HG02852 (cell line): ENCODE measurements around the gene CERK.
A peak's percentile ranks its signal among the peaks of the same experiment; 100 is the strongest.
"Not testable (repeated sequence)": the region's sequence is repeated elsewhere in the genome, so short reads cannot be mapped to it uniquely, and the experiment has no call there.

Experiments used
- ATAC-seq: cut with Tn5 transposase; IDR thresholded peaks from one replicate; pipeline ENCODE4 v1.9.1; 2021; ENCODE audit warnings: mild to moderate bottlenecking, moderate library complexity; ENCODE audit not compliant: unreplicated experiment

CERK gene, protein sequence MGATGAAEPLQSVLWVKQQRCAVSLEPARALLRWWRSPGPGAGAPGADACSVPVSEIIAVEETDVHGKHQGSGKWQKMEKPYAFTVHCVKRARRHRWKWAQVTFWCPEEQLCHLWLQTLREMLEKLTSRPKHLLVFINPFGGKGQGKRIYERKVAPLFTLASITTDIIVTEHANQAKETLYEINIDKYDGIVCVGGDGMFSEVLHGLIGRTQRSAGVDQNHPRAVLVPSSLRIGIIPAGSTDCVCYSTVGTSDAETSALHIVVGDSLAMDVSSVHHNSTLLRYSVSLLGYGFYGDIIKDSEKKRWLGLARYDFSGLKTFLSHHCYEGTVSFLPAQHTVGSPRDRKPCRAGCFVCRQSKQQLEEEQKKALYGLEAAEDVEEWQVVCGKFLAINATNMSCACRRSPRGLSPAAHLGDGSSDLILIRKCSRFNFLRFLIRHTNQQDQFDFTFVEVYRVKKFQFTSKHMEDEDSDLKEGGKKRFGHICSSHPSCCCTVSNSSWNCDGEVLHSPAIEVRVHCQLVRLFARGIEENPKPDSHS

DNA sequence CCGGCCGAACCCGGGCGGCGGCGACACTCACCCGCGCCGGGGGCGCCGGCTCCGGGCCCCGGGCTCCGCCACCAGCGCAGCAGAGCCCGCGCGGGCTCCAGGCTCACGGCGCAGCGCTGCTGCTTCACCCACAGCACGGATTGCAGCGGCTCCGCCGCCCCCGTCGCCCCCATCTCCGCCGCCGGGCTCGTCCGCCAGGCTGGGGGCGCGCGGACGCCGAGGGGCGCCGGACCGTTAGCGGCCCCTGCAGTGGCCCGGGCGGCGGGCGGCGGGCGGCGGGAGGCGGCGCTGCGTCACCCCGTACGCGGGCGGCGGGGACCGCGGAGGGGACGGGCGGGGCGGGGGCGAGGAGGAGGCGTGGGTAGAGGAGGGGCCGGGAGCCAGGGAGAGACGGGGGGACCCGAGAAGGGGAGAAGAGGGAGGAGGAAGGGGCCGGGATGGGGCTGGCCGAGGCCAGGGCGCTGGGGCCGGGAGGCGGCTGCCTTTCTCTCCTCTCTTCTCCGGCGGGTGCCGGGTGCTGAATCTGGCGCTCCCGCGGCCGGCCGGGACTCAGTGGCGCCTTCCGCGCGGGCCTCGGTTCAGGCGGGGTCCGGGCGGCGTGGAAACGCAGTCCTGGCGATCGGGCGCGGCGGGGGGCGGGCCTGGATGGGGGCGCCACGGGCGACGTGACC lies at the start of gene CERK:
TSS of gene CERK (minus strand) at position 277 of the 671 bp plus-strand sequence. CDS start at position 173, 104 bp downstream.
- ATAC-seq: peak; percentile 34

DNA sequence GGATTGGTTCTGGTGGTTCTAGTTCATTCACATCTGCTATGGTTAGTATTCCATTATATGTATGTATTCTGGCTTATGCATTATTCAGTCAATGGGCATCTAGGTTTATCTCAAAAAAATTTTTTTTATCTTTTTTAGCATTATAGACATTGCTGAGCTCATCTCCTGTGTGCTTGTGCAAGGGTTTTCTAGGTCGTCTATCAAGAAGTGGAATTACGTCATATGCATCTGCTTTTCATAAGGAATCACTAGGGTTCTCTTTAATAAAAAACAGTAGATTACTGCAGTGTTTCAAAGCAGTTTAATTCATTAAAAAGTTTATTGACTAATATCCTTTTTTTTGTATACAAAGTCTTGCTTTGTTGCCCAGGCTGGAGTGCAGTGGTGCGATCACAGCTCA lies 45.7 kb upstream of the CERK start:
- no peak for ATAC-seq

DNA sequence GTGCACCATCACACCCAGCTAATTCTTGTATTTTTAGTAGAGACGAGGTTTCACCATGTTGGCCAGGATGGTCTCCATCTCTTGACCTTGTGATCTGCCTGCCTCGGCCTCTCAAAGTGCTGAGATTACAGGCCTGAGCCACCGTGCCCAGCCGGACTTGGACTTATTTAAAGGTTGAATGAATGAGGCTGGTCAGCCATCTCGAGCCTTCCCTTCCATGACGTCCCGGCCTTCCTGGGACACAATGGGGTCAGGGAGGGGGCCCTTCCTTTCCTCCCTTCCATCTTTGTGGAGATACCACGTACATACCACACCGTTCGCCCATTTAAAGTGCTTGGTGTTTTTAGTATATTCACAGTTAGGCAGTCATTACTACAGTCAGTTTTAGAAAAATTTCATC lies 44.1 kb upstream of the CERK start:
- not testable (repeated sequence) for ATAC-seq

DNA sequence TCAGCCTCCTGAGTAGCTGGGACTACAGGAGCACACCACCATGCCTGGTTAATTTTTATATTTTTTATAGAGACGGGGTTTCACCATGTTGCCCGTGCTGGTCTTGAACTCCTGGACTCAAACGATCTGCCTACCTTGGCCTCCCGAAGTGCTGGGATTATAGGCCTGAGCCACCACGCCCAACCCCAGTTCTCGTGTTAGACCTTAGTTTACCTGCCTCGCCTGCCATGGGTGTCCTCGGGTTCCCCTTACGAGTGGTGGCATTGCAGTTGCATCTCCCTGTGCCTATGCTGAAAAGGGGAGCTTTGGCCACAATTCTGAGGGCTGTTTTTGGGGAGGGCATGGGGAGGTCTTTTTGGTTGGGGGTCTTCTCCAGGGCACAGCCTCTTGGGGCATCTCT lies 43.2 kb upstream of the CERK start:
- ATAC-seq: no peak

DNA sequence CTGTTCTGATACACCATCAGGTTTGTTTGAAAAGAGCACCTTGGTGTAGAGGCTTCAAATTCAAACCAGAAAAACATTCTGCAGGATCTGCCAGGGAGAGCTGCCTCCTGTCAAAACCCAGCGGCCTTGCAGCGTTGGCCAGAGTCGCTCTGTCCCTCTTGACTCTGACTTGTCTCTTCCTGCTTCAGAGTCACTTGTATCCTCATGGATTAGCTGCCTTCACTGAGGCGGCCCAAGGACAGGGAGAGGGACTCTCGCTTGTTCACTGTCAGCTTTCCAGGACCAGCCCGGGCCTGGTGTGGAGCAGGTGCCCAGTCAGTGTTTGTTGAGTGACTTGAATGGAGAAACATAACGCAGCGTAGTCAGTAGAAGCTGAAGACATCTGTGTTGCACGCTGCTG lies 42.4 kb upstream of the CERK start:
- ATAC-seq: no peak

DNA sequence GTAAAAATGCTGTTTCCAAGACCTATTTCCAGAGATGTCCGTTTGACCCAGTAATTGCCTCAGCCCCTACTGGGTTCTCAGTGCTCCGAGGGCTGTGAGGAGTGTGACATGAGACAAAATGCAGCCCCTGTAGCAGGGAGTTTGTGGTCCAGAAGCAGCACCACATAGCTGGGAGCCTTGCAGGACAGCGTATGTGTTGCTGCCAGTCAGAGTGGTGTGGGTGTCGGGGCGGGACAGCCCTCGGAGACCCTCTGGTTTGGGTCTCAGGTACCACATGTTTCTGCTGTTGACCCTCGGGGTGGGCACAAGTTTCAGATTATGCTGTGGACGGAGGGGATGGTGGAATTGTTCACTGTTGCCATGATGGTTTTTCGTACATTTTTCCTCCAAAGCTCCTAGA lies 41.6 kb upstream of the CERK start:
- ATAC-seq: no peak

DNA sequence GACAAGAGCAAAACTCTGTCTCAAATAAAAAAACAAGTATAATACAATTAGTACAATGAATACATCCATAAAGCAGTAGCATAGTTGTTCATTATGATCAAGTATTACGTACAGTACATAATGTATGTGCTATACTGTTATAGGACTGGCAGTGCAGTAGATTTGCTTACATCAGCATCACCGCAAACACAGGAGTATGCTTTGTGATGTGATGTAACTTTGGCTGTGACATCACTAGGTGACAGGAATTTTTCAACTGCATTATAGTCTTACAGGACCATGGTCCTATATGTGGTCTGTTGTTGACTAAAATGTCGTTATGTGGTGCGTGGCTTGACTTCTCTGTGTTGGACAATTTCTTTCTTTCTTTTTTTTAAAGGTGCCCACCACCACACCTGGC lies 41.0 kb upstream of the CERK start:
- ATAC-seq: no peak

DNA sequence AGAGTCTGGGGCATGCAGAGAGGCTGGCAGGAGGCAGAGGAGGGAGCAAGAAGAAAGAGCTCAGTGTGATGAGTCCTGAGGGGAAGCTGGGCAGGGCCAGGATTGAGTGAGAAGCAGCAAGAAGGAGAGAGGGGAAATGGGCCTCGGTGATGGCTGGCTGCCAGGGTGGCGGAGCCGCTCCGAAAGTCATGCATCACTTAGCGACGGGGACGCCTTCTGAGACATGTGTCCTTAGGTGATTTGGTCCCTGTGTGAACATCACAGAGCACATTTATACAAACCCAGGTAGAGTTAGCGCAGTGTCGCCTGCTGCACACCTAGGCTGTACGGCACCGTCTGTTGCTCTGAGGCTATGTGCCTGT lies 39.5 kb upstream of the CERK start:
- ATAC-seq: no peak

DNA sequence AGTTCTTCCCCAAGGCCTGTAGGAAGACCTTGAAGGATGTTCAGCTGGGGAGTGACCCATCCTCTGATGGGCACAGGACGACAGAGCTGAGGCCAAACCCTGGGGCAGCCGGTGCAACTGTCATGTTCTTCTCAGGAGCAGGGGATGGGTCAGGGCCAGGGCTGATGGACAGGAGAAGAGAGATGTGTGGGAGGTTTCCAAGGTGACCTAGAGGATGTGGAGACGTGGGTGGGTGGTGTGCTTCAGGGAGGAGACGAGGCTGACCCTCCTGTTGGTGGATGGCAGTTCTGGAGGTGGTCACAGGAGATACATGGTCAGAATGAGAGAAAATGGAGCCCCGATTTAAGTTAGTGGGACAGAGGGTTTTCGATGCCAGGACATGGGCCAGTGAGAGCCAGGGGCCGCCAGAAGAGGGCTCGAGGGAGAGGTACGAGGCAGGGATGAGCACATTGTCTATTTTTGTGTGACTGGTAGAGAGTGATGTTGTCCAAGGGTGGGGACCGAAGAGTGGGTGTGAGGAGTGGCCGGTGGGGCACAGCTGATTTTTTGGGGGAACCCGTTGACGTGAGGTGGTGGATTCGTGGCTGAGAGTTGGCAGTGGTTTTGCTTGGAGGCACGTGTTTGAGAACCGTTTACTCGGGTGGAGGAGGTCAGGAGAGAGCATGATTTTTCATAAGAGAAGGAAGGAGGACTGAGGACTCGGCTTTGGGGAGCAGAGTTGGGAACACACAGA lies 39.0 kb upstream of the CERK start:
- ATAC-seq: no peak

DNA sequence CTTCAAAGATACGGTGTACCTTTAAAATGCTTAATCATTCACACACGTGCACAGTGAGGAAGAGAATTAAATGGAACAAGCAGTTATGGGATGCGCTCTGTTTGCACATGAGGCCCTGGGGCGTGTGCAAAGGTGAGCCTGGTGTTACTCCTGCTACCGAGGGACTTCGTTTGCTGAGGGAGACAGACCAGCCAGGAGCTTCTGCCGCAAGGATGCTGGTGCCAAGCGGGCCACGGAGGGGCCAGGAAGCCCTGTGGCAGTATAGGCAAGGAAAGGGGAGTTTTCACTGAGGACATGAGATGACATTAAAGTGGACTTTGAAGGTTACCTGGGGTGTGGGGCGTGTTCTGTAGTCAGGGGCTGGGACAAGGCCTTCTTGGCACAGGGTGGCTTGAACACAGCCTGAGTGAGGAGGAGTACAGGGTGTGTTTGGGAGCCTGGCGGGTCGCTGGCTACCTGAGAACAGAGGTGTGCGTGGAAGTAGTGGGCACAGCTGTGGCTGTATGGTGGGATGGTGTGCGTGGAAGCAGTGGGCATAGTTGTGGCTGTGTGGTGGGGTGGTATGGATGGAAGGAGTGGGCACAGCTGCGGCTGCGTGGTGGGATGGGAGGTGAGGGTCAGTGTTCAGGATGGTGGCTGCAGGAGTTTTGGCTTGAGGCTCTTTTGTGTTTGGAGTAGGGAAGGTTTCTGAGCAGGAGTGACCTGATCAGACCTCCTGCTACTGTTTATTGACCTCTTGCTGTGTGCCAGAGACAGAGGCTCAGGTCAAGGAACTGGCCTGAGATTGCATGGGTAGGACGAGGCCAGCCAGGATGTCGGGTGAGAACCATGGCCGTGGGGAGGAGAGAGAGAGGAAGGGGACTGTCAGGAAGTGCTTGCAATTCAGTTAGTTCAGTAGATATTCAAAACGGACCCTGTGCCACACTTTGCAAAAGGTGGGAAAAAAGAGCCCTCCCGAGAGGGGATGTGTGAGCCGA lies 38.1 kb upstream of the CERK start:
- no peak for ATAC-seq

DNA sequence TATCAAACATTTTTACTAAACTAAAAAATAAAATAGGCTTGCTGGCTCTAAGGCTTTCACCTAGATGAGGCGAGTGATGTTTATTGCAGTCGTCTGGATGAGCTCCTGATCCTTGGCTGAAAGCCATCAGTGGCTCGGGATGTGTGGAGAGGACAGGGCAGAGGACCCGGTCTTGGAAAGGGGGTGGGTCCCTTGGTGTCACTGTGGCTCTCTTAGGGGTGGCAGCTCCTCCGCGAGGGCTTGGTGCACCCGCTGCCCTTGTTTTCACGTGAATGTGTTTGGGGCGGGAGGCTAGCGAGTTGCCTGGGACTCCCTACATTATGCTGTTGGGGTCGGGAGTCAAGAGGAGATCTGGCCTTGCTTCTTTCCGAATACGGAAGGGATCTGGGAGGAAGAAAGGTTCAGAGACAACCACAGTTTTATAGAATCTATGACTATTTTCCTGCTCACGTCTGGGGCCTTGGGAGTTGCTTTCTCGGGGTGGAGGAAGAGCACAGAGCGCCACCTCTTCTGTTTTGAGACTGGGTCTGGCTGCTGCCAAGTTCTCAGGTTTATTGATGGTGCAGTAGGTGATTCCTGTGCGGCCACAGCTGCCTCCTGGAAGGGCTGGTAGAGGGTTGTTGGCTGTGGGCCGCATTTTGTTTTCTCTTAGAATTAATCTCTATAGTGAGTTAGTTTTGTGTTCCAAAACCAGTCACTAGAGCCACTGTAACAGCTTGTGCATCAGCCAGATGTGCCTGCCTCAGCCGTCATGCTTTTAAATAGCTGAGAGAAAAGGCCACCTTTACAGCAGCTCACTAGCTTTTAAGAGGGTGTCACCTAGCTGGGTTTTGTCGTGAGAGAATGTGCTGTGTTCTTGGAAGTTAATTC lies 37.2 kb upstream of the CERK start:
- ATAC-seq: no peak

DNA sequence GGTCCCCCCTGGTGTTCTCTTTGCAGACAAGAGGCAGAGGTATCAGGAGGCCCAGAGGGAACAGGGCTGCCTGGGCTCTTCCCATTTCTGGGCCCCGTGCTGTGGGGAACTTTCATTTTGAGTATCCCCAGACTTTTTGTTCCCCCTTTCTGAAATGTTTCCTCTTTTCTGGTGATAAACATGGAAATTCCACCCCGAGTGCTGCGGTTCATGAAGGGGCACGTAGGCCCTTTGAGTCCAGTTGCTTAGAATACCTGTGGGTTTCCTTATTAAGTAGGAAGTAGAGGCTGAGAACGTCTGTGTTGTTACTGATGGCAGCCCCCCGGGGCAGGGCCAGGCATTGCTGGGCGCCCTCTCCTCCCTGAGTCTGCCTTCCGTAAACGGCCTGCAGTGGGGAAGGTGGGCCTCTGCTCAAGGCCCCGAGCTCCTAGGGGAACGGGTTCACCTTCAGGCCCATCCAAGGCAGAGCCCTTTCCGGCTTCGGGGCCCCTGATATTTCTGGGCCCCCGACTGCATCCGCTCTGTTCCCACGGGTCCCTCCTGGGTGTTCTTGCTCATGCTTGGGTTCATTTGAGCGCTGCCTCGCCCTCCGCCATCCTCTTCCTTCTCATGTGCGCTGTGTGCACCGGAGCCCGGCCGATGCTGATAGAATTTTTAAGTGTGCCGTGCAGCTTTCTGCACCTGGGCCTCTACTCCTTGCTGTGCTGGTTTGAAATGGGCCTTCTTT lies 36.4 kb upstream of the CERK start:
- ATAC-seq: peak; percentile 50

DNA sequence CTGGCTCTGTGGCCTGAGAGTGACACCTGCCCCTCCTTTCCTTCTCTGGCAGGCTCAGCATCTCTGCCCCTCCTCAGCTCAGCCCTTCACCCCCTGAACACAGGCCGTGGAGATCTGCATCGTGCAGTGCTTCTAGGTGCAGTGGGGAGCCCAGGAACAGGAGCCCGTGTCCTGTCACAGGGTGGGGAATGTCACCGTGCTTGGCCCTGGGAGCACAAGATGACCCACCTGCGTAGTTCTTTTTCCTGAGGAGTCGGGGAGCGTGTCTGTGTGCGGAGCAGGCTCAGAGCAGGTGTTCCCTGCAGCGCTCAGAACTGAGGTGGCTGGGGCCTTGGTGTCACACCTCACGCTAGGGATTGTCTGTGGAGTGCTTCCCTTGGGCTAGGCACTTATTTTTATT lies 35.0 kb upstream of the CERK start:
- no peak for ATAC-seq

DNA sequence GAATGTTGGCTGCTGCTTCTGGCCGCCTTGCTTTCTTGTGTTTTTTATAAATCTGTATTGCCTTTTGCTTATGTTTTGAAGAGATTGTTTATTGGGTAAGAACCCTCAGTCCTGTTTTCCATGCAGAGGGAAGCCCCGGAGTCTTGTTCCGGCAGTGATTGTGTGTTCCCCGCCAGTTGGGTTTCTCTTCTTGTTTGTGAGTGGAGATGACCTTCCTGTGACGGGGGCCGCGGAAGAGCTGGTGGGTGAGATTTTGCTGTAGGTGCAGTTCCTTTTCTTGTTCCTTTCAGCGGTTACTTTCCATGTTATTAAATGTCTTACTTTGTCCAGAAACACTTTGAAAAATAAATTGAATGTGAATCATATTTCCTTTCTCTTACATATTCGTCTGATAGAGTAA lies 32.7 kb upstream of the CERK start:
- no peak for ATAC-seq

DNA sequence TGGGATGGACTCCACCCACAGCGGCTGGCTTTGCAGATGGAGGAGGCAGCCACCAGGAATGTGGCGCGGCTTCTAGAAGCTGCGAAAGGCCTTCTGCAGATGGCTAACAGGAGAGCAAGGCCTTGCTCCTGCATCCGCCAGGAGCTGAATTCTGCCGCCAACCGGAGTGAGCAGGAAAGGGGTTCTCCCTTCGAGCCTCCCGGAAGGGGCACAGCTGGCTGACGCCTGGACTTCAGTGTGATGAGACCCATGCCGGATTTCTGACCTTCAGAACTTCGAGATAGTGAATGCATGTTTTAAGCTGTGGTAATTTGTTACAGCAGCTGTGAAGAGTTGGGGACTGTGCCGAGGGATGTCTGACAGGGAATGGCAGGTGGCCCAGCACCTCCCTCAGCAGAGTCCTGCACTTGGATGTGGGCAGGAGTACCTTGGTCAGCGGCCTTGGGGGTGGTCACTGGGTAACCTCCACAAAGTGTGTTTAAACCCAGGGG lies 32.1 kb upstream of the CERK start:
- ATAC-seq: no peak

DNA sequence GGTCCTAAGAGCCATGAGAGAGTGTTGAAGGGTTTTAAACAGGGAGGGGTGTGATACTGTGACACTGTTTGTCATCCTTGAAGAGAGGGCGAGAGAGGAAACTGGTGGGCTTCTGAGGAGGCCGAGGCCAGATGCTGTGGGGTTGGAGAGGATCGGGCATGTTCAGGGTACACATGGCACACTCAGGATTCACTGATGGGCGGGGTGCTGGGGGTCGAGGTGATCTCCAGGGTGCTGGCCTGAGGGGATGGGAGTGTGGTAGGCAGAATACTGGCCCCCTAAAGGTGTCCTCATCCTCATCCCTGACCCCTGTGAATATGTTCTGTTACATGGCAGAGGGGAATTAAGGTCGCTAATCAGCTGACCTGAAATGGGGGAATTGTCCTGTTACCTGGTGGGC lies 31.7 kb upstream of the CERK start:
- no peak for ATAC-seq

DNA sequence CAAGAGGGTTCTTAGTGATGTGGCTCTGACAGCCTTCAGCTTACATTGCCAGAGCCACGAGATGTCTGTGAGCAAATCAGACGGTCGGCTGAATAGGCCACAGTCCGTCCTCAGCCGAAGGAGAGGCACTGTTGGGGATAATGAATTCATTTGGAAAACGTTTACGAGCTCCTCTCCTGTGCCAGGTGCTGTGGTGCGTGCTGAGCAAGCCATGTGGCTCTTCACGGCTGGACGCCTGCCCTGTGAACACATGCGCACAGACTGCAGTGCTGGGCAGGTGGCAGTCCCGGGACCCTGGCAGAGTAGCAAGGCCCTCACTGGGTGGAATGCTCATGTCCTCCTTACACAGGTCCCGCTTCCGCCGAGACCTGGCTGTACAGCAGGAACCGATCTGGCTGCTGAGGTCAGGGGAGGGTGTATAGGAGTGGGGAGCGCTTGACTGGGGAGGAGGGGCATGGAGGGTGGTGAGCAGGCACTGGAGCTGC lies 31.2 kb upstream of the CERK start:
- no peak for ATAC-seq

DNA sequence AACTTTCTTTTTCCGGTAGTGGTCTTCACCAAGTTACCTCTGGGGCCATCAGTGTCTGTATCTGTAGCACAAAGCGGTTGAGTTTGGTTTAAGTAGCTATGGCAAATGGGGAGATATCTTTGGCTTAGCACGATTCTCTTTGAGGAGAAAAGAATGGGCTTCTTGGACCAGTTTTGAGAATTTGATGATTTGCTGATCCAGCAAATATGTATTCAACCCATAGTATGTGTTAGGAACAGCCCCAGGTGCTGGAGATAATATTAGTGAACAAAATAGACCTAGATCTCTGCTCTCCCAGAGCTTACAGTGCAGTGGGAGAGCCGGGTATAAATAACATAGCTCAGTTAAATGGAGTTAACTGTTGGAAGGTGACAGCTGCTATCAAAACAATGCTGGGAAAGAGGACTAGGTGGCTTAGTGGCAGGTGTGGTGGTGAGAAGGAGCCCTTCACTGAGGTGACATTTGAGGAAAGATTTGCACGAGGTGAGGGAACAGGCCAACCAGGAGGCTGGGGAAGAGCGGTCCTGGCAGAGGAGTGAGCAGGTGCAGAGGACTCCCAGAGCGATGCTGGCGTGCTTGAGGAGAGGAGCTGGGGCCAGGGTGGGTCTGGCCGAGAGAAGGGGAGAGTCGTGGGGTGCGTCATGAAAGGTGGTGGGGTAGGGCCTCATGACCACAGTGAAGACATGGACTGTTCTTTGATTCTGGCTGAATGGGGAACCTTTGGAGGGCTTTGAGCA lies 29.4 kb upstream of the CERK start:
- ATAC-seq: no peak
